GM12873 (cell line): Measurements from ENCODE around the gene MCF2L2.

Source experiments
- CTCF ChIP-seq: IDR thresholded peaks from 2 replicates; pipeline ENCODE4 v1.5.1; 2012; ENCODE audit warnings: low read depth, mild to moderate bottlenecking, moderate library complexity, low read length, control low read depth; ENCODE audit not compliant: insufficient read depth; ENCODE audit errors: missing control alignments

MCF2L2 gene

GRCh38 chr3:183261151-183261724 lies 167.2 kb downstream of the MCF2L2 start:
- no peak for TF ChIP-seq CTCF

- no peak for TF ChIP-seq CTCF
Measured at GRCh38 chr3:183260167-183260904, 168.1 kb downstream of the MCF2L2 start.

GRCh38 chr3:183259621-183260020 lies 168.8 kb downstream of the MCF2L2 start:
- TF ChIP-seq CTCF, result no peak

- no peak for TF ChIP-seq CTCF
Measured at GRCh38 chr3:183259087-183259486, 169.3 kb downstream of the MCF2L2 start.

GRCh38 chr3:183255348-183255730 lies 173.1 kb downstream of the MCF2L2 start:
- no peak for TF ChIP-seq CTCF

- no peak for TF ChIP-seq CTCF
Measured at GRCh38 chr3:183254487-183255347, 173.7 kb downstream of the MCF2L2 start.
